ENCODE data around the gene RANBP17.

Gene RANBP17

DNA sequence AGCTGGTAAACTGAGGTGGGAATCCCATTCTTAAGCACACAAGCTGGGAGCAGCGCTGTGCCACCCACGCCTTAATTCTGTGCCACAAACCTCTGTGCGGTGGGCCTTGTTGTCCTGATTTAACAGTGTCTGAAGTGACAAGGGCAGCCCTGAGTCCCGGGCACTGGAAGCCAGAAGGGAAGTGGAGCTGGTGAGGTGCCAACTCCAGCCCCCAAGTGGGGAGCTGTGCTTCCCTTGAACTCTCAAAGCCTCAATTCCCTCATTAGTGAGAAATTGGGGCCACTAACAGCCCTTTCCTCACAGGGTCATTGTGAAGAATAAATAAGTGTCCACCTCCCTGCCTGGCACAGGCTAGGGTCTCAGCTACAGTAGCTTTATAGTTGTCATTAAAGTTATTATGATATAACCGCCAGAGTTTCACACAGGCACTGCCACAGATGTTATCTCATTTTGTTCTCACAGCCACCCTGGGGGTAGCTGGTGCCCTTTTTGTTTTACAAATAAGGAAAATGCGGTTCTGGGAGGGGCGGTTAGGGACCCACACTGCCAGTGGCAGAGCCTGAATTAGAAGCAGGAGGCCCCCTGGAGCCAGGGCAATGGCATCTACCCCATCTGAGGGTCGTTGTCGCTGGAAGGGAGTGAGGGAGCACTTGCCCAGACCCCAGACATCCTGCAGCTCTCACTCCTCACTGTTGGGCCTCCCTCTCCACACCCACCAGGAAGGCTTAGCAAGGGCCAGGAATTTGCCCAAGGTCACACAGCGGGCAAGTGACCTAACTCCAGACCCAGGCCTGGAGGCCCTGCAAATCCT is 445.2 kb downstream of the RANBP17 start:
- DNase-seq = no peak

DNA sequence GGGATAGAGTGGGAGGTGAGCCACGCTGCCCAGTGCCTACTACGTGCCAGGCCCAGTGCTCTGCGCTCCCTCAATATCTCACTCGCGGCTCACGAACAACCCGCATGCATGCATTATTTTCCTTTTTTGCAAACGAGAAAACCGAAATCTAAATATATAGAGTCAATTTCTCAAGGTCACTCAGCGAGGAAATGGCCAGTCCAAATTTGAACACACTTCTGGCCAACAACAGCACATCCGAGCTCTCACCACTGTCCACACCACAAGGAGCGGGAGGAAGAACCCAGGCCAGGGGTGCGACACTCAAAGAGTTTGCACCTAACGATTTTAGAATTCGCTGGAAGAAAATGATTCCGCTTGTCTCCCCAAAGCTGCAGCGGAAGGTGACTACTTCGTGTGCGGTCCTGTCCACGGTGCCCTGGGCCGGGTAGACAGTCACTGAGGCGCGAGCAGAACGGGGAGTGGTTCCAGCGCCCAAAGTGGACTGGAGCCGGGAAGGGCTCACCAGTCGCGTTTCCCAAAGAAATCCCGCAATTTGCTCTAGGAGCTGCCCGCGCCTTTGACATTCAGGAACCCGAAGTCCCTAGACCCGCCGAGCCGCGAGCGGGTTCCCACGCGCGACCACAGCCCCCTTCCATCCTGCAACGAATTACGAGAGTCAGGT is 446.1 kb downstream of the RANBP17 start:
- no peak for DNase-seq

DNA sequence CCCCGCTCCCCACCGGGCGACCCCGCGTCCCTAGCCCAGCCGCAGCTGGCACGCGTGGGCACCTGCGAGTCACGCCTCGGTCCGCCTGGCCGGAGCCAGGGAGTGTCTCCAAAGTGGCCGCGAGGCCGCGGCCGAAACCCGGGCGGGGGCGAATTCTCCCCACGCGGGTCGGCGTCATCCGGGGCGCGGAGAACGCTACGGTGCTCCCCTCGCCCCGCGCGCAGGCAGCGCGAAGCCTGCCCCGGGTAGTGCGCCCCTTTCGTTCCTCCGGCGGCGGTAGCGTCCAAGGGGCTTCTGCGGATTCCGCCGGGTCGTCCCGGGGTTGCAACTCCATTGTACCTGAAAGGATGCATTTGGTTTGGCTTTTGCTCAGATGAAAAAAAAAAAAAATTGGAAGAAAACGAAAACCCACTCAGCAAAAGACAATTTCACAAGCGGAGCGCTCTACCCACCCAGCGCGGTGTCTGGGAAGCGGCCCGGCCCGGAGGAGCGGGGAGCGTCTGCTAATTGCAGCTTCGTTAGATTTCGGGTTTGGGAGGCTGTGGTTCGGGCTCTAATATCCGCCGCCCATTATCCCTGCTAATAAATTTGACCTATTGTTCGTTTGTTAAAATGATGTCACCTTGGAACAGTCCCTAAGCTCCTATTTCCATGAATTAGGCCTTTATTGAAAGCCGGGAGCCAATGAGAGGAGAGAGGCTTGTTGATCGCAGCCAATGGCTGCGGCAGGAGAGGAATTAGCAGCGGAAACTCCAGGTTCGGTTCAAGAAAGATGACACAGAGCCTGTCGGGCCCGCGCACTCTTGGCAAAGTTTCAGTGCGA is 446.8 kb downstream of the RANBP17 start, which contains the start of gene TLX3:
Gene TLX3 (plus strand): TSS at position 796 of the 823 bp plus-strand sequence. CDS start 118 bp downstream, outside the sequence.
- DNase-seq = no peak

DNA sequence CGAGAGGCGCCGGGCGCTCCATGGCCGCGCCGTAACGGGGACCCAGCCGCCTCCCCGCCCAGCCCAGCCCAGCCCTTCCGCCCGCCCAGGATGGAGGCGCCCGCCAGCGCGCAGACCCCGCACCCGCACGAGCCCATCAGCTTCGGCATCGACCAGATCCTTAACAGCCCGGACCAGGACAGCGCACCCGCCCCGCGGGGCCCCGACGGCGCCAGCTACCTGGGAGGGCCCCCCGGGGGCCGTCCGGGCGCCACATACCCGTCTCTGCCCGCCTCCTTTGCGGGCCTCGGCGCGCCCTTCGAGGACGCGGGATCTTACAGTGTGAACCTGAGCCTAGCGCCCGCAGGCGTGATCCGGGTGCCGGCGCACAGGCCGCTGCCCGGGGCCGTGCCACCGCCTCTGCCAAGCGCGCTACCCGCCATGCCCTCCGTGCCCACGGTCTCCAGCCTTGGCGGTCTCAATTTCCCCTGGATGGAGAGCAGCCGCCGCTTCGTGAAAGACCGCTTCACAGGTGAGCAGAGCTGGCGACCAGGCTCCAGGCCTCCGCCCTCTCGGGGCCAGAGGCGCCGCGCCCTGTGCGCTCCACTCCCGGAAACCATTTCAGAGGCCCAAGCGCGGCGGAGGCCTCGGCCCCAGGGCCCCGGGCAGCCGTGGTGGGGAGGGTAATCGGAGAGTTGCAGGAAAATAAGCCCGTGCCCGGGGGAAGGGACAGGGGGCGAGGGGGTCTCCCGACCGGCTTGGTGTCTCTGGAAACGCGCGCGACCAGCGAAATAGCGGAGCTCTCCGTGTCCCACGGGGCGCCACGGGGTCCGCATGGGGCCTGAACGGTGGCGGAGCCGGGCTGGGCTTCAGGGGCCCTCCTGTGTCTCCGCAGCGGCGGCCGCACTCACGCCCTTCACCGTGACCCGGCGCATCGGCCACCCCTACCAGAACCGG is 447.7 kb downstream of the RANBP17 start:
- no peak for DNase-seq

DNA sequence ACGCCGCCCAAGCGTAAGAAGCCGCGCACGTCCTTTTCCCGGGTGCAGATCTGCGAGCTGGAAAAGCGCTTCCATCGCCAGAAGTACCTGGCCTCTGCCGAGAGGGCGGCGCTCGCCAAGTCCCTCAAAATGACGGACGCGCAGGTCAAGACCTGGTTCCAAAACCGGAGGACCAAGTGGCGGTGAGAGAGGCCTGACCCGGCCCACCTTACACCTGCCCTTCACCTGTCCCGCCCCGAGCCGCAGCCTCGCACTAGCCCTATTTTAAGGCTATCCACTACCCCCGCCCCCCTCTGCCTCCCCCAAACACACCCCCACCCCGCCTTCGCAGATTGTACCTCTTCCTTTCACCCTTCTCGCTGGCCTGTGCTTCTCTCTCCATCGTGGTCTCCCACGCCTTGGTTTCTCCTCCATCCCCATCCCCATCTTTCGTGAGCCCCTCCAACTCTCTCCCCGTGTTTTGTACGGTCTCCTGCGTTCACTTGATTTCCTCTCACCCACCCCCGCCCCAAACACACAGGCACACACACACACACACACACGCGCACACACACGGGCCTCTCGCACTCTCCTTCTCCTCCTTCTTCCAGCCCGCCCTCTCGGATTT is 448.5 kb downstream of the RANBP17 start:
- no peak for DNase-seq

DNA sequence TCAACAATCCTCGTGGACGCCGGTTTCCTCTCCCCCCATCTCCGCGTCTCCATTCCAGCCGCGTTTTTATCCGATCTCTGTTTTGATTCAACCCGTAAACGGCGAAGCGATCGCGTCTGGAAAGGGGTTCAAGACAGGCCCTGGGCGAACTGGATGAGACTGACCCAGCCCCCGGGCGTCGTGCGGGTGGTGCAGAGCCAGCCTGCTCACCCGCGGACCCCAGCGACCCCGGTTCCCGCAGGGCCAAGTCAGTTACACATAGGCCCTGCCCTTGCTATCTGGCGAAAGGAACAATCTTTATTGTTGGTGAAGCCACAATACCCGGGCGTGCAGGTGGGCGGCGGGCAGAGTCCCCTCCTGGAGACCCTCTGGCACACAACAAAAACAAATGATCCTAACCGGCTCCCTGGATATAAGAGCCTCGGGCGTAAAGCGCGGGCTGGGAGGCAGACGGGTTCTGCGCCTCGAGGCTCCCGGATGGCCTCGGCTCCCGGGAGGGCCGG is 449.1 kb downstream of the RANBP17 start:
- DNase-seq = no peak

DNA sequence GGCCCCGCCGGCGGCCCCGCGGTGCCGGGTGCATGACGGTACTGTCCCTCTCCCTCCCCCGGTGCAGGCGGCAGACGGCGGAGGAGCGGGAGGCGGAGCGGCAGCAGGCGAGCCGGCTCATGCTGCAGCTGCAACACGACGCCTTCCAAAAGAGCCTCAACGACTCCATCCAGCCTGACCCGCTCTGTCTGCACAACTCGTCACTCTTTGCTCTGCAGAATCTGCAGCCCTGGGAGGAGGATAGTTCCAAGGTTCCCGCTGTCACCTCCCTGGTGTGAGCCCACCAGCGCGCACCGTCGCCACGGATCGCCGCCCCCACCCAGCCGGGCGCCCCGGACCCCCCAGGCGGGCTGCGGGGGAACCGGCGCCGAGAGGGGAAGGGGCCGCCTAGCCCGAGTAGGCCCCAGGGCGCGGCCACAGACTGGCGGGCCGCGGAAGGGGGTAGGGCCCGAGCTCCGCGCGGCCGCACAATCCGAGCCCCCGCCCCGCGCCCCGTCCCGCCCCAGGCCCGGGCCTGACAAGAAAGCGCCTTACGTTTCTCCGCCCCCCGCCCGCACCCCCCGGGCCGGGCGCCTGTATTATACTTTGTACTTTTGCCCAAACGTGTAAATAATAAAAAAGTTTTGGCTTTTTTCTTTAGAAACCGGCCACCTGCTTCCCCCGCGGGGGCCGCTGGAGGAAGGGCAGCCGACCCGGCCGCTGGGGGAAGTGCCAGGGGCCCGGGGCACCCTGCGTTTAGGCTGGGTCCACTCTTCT is 449.7 kb downstream of the RANBP17 start:
- DNase-seq = no peak

DNA sequence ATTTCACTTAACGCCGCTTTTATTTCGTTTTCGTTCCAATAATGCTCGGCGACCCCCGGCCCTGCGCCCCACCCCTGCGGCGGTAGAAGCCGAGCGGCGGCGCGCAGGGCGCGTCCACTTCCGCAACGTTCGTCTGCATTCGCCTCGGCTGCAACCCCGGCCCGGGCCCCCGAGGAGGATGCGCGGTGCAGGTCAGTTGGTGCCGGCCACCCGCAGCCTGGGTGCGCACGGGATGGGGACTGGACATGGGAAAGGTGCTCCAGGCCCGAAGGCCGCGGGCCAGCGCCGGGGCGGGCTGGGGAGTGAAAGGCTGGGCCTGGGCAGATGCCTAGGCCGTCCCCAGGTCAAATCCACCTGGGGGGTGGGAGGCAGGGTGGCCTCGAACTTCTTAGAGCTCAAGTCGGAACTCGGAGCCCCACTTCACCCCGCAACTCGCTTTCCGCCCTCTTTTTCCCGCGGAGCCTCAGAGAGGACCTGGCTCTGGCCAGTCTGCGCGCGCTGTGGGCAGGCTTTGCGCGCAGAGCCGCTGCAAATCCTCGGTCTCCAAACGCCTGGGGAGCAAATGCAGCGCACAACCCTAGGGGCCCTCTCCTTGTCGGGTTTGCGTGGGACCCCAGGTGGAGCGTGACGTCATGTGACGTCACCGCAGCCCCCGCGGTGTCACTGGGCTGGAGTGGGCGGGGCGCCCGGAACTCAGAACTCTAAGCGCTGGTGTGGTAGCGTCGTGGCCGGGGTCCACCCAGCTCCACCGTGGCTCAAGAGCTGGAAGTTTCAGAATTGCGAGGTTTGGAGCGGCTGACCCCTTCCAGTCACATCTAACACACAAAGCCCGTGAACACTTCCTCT is 450.5 kb downstream of the RANBP17 start:
- DNase-seq = no peak

DNA sequence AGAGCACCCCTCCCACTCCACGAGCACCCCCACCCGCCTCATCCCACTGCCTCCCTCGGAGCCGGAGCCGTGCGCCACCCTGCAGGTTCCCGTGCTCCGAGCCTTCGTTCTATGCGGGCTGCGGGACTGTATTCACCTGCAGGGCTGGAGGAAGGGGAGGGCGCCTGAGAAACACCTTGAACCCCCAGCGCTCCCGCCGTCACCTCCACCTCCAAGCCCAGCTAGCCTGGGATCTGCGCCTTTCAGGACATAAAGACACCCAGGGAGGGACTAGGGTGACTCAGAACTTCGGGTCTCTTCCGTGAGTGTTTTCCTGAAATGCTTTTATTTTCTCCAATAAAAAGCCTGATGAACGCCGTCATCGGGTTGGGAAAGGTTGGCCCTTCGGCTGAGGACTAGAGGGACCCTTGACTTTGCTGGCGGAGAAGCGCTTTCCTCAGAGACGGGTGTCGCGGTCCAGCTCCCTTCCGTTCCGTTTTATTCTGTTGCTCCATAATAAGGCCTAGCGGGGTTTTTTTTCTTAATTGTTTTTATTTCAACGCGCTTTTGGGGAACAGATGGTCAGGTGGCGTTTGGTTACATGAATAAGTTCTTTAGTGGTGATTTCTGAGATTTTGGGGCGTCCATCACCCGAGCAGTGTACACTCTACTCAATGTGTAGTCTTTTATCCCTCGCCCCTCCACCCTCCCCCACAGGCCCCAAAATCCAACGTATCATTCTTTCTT is 451.8 kb downstream of the RANBP17 start:
- no peak for DNase-seq

DNA sequence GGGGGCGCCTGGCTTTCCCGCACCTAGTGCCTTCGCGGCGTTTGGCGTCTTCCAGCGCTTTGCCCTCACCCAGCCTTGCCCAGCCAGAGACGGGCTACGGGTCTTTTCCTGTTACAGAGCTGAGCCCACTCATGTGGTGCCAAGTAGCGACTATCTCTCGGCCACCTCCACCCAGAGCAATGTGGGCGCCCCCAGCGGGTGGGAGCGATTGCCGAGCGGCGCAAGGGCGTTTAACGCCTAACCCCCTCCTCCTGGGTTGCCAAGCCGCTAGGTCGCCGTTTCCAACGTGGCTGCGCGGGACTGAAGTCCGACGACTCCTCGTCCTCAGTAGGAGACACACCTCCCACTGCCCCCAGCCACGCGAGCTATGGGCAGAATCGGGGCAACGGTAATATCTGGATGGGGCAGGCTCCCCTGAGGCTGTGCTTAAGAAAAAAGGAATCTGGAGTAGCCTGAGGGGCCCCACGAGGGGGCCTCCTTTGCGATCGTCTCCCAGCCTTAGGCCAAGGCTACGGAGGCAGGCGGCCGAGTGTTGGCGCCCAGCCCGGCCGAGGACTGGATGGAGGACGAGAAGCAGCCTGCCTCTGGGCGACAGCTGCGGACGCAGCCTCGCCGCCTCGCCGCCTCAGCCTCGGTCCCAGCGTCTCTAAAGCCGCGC is 453.0 kb downstream of the RANBP17 start:
- DNase-seq = no peak

DNA sequence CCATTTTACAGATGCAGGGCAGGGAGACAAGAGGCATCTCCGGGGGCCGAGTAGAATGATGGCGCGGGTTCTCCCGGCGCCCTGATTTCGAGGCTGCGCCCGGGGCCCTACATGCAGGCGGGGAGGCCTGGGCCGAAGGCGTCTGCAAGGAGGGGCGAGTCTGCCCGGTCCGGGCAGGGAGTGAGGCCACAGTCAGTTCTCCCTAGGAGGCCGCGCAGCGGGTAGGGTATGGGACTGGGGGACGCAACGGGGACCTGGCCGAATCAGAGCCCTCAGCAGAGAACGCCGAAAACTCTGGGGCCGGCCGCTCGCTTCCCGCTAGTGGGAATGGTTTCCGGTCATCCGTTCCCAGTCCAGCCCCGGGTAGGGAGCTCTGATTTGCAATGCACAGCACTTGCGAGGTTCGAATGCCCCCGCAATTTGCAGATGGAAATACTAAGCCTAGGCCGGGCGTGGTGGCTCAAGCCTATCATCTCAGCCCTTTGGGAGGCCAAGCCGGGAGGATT is 453.6 kb downstream of the RANBP17 start:
- no peak for DNase-seq

DNA sequence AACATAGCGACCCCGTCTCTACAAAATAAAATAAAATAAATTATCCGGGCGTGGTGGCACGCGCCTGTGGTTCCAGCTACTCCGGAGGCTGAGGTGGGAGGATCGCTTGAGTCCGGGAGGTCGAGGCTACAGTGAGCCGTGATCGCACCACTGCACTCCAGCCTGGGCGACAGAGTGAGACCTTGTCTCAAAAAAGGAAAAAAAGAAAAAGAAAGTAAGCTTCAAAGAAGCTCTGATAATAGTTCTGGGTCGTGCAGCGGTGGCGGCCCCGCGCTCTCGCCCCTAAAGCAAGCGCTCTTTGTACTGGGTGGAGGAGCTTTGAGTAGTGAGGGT is 454.1 kb downstream of the RANBP17 start:
- no peak for DNase-seq

DNA sequence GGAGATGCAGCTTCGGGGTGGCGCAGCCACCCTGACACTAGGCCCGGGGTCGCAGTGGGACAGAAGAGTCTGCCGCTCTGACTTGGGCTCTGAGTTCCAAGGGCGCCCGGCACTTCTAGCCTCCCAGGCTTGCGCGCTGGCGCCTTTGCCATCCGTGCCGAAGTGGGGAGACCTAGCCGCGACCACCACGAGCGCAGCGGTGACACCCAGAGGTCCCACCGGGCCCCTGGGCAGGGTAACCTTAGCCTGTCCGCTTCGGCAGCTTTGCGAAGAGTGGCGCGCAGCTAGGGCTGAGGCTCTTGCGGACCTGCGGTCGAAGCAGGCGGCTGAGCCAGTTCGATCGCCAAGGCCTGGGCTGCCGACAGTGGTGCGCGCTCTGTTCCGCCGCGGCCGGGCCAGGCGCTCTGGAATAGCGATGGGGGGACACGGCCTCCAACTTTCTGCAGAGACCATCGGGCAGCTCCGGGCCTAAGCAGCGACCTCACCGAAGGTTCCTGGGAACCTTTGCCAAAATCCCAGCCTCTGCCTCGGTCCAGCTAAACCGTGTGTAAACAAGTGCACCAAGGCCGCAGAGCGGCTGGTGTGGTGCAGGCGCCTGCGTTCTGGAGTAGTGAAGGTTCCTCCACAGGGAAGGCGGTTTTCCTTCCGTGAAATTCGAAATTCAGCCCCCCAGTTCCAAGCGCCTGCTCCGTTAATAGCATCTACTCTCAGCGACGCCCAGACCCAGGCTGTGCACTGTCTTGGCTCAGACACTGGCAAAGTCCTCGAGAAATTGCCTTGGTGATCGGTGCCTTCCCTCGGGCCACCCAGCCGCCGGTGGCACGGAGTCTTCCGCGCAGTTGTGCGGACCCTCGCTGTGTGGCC is 454.7 kb downstream of the RANBP17 start:
- DNase-seq = no peak

DNA sequence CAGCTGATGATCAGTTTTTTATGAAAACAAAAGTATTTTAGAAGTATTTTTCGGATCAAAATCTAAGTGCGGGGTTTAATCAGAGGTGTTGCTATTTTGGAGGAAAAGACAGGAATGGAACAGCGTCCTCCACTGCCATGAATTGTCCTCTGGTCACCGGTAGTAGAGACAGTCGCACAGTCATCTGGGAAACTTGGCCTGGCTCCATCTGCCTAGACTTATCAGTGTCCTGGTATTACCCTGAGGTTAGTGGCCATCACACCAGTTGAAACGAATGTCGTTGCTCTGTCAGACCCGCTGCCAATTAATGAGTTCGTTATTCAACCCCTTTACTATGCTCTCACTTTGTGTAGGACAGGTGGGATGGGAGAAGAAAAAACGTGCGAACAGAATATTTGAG is 455.4 kb downstream of the RANBP17 start:
- DNase-seq = no peak

DNA sequence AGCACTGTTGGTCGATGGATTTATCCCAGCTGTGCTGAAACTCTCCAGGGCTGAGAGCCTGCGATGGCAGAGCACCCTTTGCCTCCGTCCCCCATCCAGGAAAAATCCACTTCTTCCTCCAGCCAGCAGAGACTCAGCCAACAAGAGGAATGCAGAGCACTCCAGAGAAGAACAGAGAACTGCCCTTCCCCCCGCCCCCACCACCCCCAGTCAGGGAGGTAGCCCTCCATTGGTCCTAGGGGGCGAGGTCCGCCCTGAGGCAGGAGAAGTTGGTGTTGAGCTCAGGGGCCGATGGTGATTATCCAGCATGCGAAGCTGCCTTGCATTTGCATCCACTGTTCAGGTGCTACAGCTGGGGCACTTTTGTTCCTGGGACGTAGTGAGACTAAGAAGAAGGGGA is 456.2 kb downstream of the RANBP17 start:
- DNase-seq = no peak

DNA sequence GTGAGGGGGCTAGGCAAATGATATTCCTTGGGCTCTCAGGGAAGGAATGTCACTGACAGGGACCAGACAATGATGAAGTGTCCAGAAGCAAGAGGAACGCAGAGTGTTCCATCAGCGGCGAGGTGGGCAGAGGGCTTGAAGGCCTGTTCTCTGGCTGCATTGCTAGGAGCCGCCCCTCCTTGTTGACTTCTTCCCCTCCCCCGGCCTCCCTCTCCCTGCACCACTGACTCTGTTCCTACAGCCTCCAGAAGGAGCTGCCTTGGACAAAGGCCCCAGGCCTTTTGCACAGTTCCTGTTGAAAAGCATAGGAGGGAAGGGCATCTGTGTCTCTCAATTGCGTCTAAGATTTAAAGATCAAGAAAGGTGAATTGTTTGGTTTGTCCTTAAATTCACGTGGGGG is 459.6 kb downstream of the RANBP17 start:
- no peak for DNase-seq

DNA sequence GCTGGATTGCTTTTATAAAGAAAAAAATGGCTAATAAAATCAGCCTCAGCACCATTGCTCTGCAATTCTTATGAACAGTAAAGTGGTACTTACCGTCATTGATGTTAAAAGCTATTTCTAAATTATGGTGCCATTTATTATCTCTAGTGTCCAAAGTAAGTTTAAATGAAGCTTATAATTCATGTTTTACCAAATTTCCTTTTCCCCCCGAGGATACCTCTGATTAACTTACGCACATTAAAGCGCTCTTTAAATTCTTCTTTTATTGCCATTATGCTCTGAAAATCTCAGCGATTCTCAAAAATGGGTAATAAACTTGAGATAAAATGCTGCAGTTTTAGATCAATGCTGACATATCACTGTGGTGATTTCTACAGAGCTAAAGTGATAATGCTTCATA is 460.7 kb downstream of the RANBP17 start:
- no peak for DNase-seq

DNA sequence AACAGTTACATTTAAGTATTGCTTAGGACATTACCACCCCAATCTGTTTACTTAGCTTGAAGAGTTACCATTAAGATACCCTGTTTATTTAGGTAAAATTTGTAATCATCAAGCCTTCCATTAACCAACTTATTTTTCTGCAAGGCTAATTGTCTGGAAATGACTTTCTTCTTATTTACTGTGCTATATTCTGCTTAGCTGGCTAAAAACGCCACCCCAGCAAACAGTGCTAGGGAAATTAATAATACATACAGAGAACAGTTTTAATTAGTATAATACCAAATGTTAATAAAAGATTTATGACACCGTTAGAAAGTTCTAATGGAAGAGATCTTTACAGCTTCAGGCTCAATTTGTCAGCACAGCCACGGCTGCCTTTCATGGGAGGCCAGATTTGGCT is 461.2 kb downstream of the RANBP17 start:
- no peak for DNase-seq
